Left colon (tissue), 2 donors: ENCODE data around the gene TRNAU1AP. TPM values are rescaled to one million over a fixed set of nuclear protein-coding genes. Genes with fewer than 3 reads are reported as not detected.
"Not testable (repeated sequence)": the region's sequence is repeated elsewhere in the genome, so short reads cannot be mapped to it uniquely, and the experiment has no call there.

Experiments used
- ATAC-seq: fragments of 200-7000 bp; cut with Tn5 transposase; one replicate; pipeline ENCODE4 v1.9.1; 2020; ENCODE audit warnings: mild to moderate bottlenecking, moderate library complexity
- DNase-seq, 2 donors: peaks; one replicate each; pipeline ENCODE4 v3.0.0-alpha.2; 2020
- intact Hi-C, 2 donors: fragments of 100-400 bp; cut with DNase I in 1 of 2; cut with micrococcal nuclease in 1 of 2; formaldehyde crosslinking; loops; one replicate each; pipeline versions ENCODE4 v1.11.2 to v1.14.0; 2022; cut with DNase I, micrococcal nuclease
- total RNA-seq, 2 donors: library from RNA; stranded (reverse); fragmentation: NEBNext Ultra II Directional; extraction: Animal tissue kit (Norgen Biotek cat#: 25700); gene quantifications; one replicate each; pipeline ENCODE4 v1.2.1, GENCODE V29; 2021
- donor health status: DM: no; HTN: no; CAD: no.
- donor health status: DM: yes; HTN: yes; CAD: no.

The TRNAU1AP gene
- total RNA-seq, 2 donors from 2014 or later: 14.7 to 18.3 TPM

- ATAC-seq (no peak), DNase-seq (no peak)
- intact Hi-C loops: no loop called here
These were observed 11.4 kb downstream of the TRNAU1AP start for GRCh38 chr1:28564310-28564709.

- ATAC-seq: no peak
- intact Hi-C loops: no loop called here
These were observed 12.2 kb downstream of the TRNAU1AP start for GRCh38 chr1:28565040-28565439.

GRCh38 chr1:28565726-28566125, 12.8 kb downstream of the TRNAU1AP start:
- no peak for DNase-seq
- no peak for ATAC-seq
- intact Hi-C loops: no loop called here

More at GRCh38 chr1:28565040-28565439, 12.2 kb downstream of the TRNAU1AP start:
- DNase-seq: no peak

GRCh38 chr1:28566931-28567330, 14.0 kb downstream of the TRNAU1AP start:
- no peak for ATAC-seq

GRCh38 chr1:28571911-28572310, 19.0 kb downstream of the TRNAU1AP start:
- no peak for ATAC-seq
- intact Hi-C loops: no loop called here

More at GRCh38 chr1:28566931-28567330, 14.0 kb downstream of the TRNAU1AP start:
- no peak for DNase-seq
- intact Hi-C loops: no loop called here

GRCh38 chr1:28572891-28573290, 20.0 kb downstream of the TRNAU1AP start:
- ATAC-seq, DNase-seq, intact Hi-C loops: not testable (repeated sequence)

More at GRCh38 chr1:28571911-28572310, 19.0 kb downstream of the TRNAU1AP start:
- no peak for DNase-seq

GRCh38 chr1:28573564-28573963, 20.7 kb downstream of the TRNAU1AP start:
- ATAC-seq (no peak), DNase-seq (no peak)
- intact Hi-C loops: no loop called here

GRCh38 chr1:28577052-28577678, 24.3 kb downstream of the TRNAU1AP start:
- no peak for ATAC-seq
- intact Hi-C loops: no loop called here
- no peak for DNase-seq

- ATAC-seq: no peak
- intact Hi-C loops: no loop called here
These were observed 25.1 kb downstream of the TRNAU1AP start for GRCh38 chr1:28577738-28578536.

GRCh38 chr1:28578696-28579218, 25.9 kb downstream of the TRNAU1AP start:
- no peak for DNase-seq
- ATAC-seq: no peak
- intact Hi-C loops: no loop called here

More at GRCh38 chr1:28577738-28578536, 25.1 kb downstream of the TRNAU1AP start:
- DNase-seq: no peak

GRCh38 chr1:28579401-28579800, 26.5 kb downstream of the TRNAU1AP start:
- ATAC-seq (no peak), DNase-seq (no peak)
- intact Hi-C loops: no loop called here

- DNase-seq (peak; percentile 61 to 70), ATAC-seq (peak; percentile 63)
- intact Hi-C loops: no loop called here
These were observed 28.0 kb downstream of the TRNAU1AP start for GRCh38 chr1:28580722-28581530.

GRCh38 chr1:28581531-28582247, 28.8 kb downstream of the TRNAU1AP start:
- peak; percentile 96 to 97 for DNase-seq
- peak; percentile 92 for ATAC-seq
- intact Hi-C loops: no loop called here

- DNase-seq (no peak), ATAC-seq (peak; percentile 23)
- intact Hi-C loops: no loop called here
These were observed 29.3 kb downstream of the TRNAU1AP start for GRCh38 chr1:28582248-28582615.

GRCh38 chr1:28586585-28587391, 33.9 kb downstream of the TRNAU1AP start:
- DNase-seq, ATAC-seq, intact Hi-C loops: not testable (repeated sequence)

GRCh38 chr1:28591708-28592320, 38.9 kb downstream of the TRNAU1AP start, which contains the start of gene RAB42:
TSS of gene RAB42 (plus strand) at chr1:28592265. CDS start at chr1:28592512, 247 bp downstream.
- ATAC-seq: peak; percentile 5
- intact Hi-C loops: no loop called here
- peak; percentile 41 to 60 for DNase-seq
